Osteocyte (in vitro differentiated cells): Measurements from ENCODE around the gene INSIG2. TPM values are rescaled to one million over a fixed set of nuclear protein-coding genes. Genes with fewer than 3 reads are reported as not detected.

Source experiments
- DNase-seq: peaks from one replicate; pipeline ENCODE4 v3.0.0; 2021; ENCODE audit warnings: mixed read lengths; ENCODE audit not compliant: unreplicated experiment; ENCODE audit errors: extremely low spot score
- H3K27ac Mint-ChIP-seq: one replicate; pipeline ENCODE4 v1.8.0; 2021; ENCODE audit warnings: mild to moderate bottlenecking, mixed read lengths; ENCODE audit not compliant: unreplicated experiment
- H3K27me3 Mint-ChIP-seq: one replicate; pipeline ENCODE4 v1.8.0; 2021; ENCODE audit warnings: mixed read lengths; ENCODE audit not compliant: unreplicated experiment
- H3K36me3 Mint-ChIP-seq: one replicate; pipeline ENCODE4 v1.8.0; 2021; ENCODE audit warnings: mixed read lengths; ENCODE audit not compliant: unreplicated experiment
- H3K4me1 Mint-ChIP-seq: one replicate; pipeline ENCODE4 v1.8.0; 2021; ENCODE audit warnings: mixed read lengths; ENCODE audit not compliant: unreplicated experiment
- H3K4me3 Mint-ChIP-seq: one replicate; pipeline ENCODE4 v1.8.0; 2021; ENCODE audit warnings: mild to moderate bottlenecking, moderate library complexity, mixed read lengths; ENCODE audit not compliant: unreplicated experiment
- H3K9me3 Mint-ChIP-seq: one replicate; pipeline ENCODE4 v1.8.0; 2021; ENCODE audit warnings: mixed read lengths; ENCODE audit not compliant: unreplicated experiment
- CTCF ChIP-seq: fragments of 200-600 bp; sonication (generic); IDR thresholded peaks from 2 replicates; pipeline ENCODE4 v1.5.0; 2021; ENCODE audit warnings: antibody characterized with exemption, mild to moderate bottlenecking, moderate library complexity
- total RNA-seq: library from RNA; stranded (reverse); gene quantifications from 2 replicates; pipeline ENCODE4 v1.2.1, GENCODE V29; 2021

INSIG2 gene
- total RNA-seq, 1 donor from 2014 or later, result 16.7 TPM

GRCh38 chr2:118115761-118116160 lies 27.5 kb downstream of the INSIG2 start:
- no peak overlapping the region for H3K4me3 Mint-ChIP-seq
- no peak for TF ChIP-seq CTCF
- no peaks in the 10 kb centered on the region for H3K9me3 Mint-ChIP-seq
- no peaks in the 10 kb centered on the region for H3K4me1 Mint-ChIP-seq
- H3K27ac Mint-ChIP-seq, result no peak overlapping the region
- peaks cover 10% of the 10 kb centered on the region for H3K36me3 Mint-ChIP-seq
- H3K27me3 Mint-ChIP-seq, result no peaks in the 10 kb centered on the region
- no peak for DNase-seq

GRCh38 chr2:118118479-118118878 lies 30.2 kb downstream of the INSIG2 start:
- TF ChIP-seq CTCF, result no peak
- H3K4me1 Mint-ChIP-seq, result no peaks in the 10 kb centered on the region
- H3K27ac Mint-ChIP-seq, result no peak overlapping the region
- DNase-seq, result no peak
- H3K4me3 Mint-ChIP-seq, result no peak overlapping the region
- no peaks in the 10 kb centered on the region for H3K9me3 Mint-ChIP-seq
- no peaks in the 10 kb centered on the region for H3K36me3 Mint-ChIP-seq
- H3K27me3 Mint-ChIP-seq, result no peaks in the 10 kb centered on the region

- TF ChIP-seq CTCF, result no peak
- DNase-seq, result no peak
- Mint-ChIP-seq H3K36me3 (no peaks in the 10 kb centered on the region), H3K4me1 (no peaks in the 10 kb centered on the region), H3K4me3 (no peak overlapping the region), H3K27me3 (no peaks in the 10 kb centered on the region), H3K9me3 (no peaks in the 10 kb centered on the region), H3K27ac (no peak overlapping the region)
Measured at GRCh38 chr2:118119158-118119727, 31.0 kb downstream of the INSIG2 start.

GRCh38 chr2:118119761-118120400 lies 31.6 kb downstream of the INSIG2 start:
- Mint-ChIP-seq H3K4me3 (no peak overlapping the region), H3K27me3 (no peaks in the 10 kb centered on the region), H3K4me1 (no peaks in the 10 kb centered on the region), H3K9me3 (no peaks in the 10 kb centered on the region), H3K36me3 (no peaks in the 10 kb centered on the region), H3K27ac (no peak overlapping the region)
- DNase-seq, result no peak
- no peak for TF ChIP-seq CTCF

GRCh38 chr2:118120401-118120780 lies 32.1 kb downstream of the INSIG2 start:
- TF ChIP-seq CTCF, result no peak
- no peak overlapping the region for H3K27ac Mint-ChIP-seq

More at GRCh38 chr2:118120401-118120780, 32.1 kb downstream of the INSIG2 start:
- peaks cover 2% of the 10 kb centered on the region for H3K27me3 Mint-ChIP-seq
- no peak overlapping the region for H3K4me3 Mint-ChIP-seq
- no peaks in the 10 kb centered on the region for H3K4me1 Mint-ChIP-seq
- no peak for DNase-seq
- no peaks in the 10 kb centered on the region for H3K9me3 Mint-ChIP-seq
- no peaks in the 10 kb centered on the region for H3K36me3 Mint-ChIP-seq
